Prostate gland (tissue), 2 donors: ENCODE results near the gene AXDND1.
"Not testable (repeated sequence)": the region's sequence is repeated elsewhere in the genome, so short reads cannot be mapped to it uniquely, and the experiment has no call there.

Experiments used
- CTCF ChIP-seq, 4 experiments: fragments of 200-600 bp in 2 of 4; fragments of 450-650 bp in 2 of 4; sonication (generic) in 2 of 4; IDR thresholded peaks; 1 replicate in 3 of 4; 2 replicates in 1 of 4; pipeline ENCODE4 v1.5.1; 2016 to 2019; ENCODE audit warnings: antibody characterized with exemption in 4 of 4, mild to moderate bottlenecking in 2 of 4, moderate library complexity in 2 of 4
- POLR2A ChIP-seq: fragments of 450-650 bp; IDR thresholded peaks from one replicate; pipeline ENCODE4 v1.6.1; 2016; ENCODE audit warnings: antibody characterized with exemption, mild to moderate bottlenecking

GRCh38 chr1:179465661-179466060 is 99.9 kb downstream of the AXDND1 start:
- TF ChIP-seq CTCF (IDR thresholded peaks at IDR 0.05); POLR2A: not testable (repeated sequence)
